DOHH2 (cell line): ENCODE measurements around the gene NOP53.

Experiments used
- CTCF ChIP-seq: fragments of 200-600 bp; sonication (generic); IDR thresholded peaks from one replicate; pipeline ENCODE4 v1.5.1; 2014; ENCODE audit warnings: antibody characterized with exemption, mild to moderate bottlenecking, low read depth, low read length; ENCODE audit not compliant: poor library complexity, severe bottlenecking
- EZH2phosphoT487 ChIP-seq: fragments of 200-600 bp; sonication (generic); IDR thresholded peaks from 2 replicates; pipeline ENCODE4 v1.6.1; 2017; ENCODE audit warnings: borderline replicate concordance, mild to moderate bottlenecking, antibody characterized with exemption, low read length, moderate library complexity, mixed read lengths

- TF ChIP-seq CTCF, result no peak
- TF ChIP-seq EZH2phosphoT487, result no peak
Measured at GRCh38 chr19:47701717-47702552, 43.4 kb upstream of the NOP53 start.
